Fibroblast of the aortic adventitia (primary cell): ENCODE data around the gene AUP1. TPM values are rescaled to one million over a fixed set of nuclear protein-coding genes. Genes with fewer than 3 reads are reported as not detected.

Source experiments
- DNase-seq: peaks from one replicate; pipeline ENCODE4 v3.0.0-alpha.2; 2010; ENCODE audit warnings: low read depth
- H3K4me3 ChIP-seq: 2 replicates; pipeline ENCODE4 v1.5.1; 2011; ENCODE audit warnings: low read depth, mild to moderate bottlenecking, control low read depth, low read length, moderate library complexity
- total RNA-seq: library from RNA; depleted of rRNA; stranded (reverse); fragments of >200 nt; gene quantifications from 2 replicates; pipeline ENCODE4 v1.2.3, GENCODE V29; 2012; ENCODE audit warnings: low replicate concordance
- TF ChIP-seq, protein P1 (sequence below): IDR thresholded peaks from 2 replicates; pipeline ENCODE4 v1.5.1; 2011; ENCODE audit warnings: mild to moderate bottlenecking, low read length, control low read depth, inconsistent platforms; ENCODE audit not compliant: insufficient read depth

The AUP1 gene
- total RNA-seq, 1 donor = 88.0 TPM

DNA sequence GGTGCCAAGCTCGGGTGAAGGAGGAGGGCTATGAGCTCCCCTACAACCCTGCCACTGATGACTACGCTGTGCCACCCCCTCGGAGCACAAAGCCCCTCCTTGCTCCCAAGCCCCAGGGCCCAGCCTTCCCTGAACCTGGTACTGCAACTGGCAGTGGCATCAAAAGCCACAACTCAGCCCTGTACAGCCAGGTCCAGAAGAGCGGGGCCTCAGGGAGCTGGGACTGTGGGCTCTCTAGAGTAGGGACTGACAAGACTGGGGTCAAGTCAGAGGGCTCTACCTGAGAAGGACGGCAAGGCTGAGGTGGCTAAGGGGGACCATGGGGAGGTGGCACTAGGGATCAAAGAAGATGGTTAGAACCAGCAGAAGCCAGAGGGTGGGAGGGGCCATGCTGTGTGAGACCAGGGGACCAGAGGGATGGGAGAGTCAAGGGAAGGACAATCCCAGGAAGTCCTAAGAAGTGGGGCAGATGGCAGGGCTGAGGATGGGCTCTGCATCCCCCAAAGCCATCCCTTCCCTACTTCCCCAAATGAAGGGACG is 27.4 kb upstream of the AUP1 start:
- no peak overlapping the region for H3K4me3 ChIP-seq
- TF ChIP-seq, protein P1, sequence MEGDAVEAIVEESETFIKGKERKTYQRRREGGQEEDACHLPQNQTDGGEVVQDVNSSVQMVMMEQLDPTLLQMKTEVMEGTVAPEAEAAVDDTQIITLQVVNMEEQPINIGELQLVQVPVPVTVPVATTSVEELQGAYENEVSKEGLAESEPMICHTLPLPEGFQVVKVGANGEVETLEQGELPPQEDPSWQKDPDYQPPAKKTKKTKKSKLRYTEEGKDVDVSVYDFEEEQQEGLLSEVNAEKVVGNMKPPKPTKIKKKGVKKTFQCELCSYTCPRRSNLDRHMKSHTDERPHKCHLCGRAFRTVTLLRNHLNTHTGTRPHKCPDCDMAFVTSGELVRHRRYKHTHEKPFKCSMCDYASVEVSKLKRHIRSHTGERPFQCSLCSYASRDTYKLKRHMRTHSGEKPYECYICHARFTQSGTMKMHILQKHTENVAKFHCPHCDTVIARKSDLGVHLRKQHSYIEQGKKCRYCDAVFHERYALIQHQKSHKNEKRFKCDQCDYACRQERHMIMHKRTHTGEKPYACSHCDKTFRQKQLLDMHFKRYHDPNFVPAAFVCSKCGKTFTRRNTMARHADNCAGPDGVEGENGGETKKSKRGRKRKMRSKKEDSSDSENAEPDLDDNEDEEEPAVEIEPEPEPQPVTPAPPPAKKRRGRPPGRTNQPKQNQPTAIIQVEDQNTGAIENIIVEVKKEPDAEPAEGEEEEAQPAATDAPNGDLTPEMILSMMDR = no peak
- DNase-seq = no peak

DNA sequence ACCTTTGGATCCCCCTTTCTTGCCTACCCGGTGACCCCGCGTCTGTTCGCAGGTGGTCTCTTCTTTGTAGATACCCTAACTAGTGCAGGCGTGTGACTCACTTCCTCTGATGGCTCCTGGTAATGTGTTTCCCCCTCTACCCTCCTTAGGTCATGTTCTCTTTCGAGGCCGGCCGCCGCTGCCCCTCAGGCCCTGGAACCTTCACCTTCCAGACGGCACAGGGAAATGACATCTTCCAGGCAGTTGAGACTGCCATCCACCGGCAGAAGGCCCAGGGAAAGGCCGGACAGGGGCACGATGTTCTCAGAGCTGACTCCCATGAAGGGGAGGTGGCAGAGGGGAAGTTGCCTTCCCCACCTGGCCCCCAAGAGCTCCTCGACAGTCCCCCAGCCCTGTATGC is 26.7 kb upstream of the AUP1 start:
- no peak overlapping the region for H3K4me3 ChIP-seq
- TF ChIP-seq, protein P1 = no peak
- no peak for DNase-seq

DNA sequence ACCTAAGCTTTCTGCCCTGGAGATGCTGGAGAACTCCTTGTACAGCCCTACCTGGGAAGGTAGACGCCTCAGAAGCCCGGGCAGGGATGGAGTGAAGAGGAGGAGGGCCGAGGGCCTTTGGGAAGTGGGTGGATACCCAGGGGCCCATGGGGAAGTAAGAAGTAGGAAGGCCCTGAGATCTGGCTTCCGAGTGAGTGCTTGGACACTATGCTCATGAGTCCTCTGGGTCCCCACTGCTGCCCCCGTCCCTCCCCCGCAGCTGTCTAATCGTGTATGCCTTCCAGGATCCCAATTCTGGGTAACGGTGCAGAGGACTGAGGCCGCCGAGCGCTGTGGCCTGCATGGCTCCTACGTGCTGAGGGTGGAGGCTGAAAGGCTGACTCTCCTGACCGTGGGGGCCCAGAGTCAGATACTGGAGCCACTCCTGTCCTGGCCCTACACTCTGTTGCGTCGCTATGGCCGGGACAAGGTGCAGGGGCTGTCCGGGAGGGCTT is 26.2 kb upstream of the AUP1 start:
- DNase-seq = no peak
- TF ChIP-seq, protein P1 = no peak
- peak overlapping the region; percentile 91 for H3K4me3 ChIP-seq

DNA sequence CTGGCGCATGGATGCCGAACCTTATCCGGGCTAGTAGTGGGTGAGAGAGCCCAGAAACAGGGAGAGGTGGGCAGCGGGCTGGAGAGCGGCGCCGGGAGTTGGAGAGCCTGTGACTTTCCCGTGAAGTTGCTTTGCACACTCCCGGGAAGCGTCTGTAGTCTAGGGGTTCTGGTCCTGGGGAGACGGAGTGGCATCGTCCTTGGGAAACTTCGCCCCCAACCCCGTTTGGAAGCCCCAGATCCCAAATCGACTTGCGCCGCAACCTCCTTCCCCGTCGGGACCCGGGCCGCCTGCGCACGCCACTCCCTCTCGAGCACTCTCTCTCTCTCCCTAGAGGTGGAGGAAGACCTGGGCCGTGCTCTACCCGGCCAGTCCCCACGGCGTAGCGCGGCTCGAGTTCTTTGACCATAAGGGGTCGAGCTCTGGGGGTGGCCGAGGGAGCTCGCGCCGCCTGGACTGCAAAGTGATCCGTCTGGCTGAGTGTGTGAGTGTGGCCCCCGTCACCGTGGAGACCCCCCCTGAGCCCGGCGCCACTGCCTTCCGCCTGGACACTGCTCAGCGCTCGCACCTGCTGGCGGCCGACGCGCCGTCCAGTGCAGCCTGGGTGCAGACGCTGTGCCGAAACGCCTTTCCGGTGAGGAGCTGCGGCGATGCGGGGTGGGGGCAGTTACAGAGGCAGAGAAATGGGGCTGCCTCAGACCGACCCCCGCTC is 25.5 kb upstream of the AUP1 start:
- DNase-seq = no peak
- TF ChIP-seq, protein P1 = no peak
- H3K4me3 ChIP-seq = peak overlapping the region; percentile 91

DNA sequence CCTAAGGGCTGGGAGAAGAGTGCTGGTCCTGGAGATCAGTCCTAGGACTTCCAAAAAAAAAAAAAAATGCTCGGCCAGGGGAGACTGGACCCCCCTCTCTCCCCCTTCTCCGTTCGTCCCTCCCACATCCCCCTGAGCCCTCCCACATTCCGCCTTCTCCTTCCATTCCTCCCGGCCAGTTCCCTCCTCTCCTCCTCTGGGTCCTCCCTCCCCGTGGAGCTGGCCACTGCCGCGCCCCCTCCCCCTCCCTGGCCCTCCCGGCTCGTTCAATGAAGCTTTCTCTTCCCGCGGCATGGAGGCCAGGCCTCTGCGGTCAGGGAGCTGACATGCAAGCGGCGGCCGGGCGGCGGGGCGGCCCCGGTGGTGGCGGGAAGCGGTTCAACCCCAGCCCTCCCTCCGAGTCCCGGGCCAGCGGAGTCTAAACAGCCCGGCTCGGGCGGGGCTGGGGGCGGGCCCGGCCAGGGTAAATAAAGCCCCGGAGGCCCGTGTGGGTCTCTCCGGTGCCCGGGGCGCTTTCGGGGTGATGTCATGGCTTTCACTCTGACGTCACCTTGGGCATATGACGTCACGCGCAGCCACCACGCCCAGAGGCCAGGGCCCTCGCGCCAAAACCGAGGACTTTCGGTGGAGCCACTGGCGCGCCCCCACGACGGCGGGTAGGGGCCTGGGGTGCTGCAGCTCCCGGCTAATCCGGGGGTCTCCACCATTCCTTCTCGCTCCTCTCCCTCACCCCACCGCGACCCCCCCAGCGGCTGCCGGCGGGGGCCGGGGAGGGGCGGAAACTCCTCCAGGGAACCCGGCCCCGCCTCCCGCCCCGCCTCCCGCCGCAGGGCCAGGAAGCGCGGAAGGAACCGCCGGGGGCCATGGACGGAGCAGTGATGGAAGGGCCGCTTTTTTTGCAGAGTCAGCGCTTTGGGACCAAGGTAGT is 24.6 kb upstream of the AUP1 start, which contains the start of the genes DOK1 and LOXL3:
Gene DOK1 (plus strand): TSS at position 829 of the 928 bp plus-strand sequence. CDS start 35 bp downstream, at position 864.
Gene LOXL3 (minus strand): TSS at position 51 of the 928 bp plus-strand sequence. CDS start 1,308 bp downstream, outside the sequence.
- peak within 1 kb of the TSS; percentile 91 for H3K4me3 ChIP-seq
- DNase-seq = peak; percentile 88
- TF ChIP-seq, protein P1 = no peak
